HepG2 (cell line): ENCODE results near the gene SAXO1. TPM values are rescaled to one million over a fixed set of nuclear protein-coding genes. Genes with fewer than 3 reads are reported as not detected.

Experiments
- ARID2 ChIP-seq: sonication (generic); formaldehyde crosslinking; IDR thresholded peaks from 2 replicates; pipeline ENCODE4 v1.8.1; 2022; ENCODE audit warnings: mild to moderate bottlenecking, missing genetic modification reagents, borderline replicate concordance
- GZF1 ChIP-seq: sonication (generic); formaldehyde crosslinking; IDR thresholded peaks from 2 replicates; pipeline ENCODE4 v1.5.1; 2020; ENCODE audit warnings: mild to moderate bottlenecking, missing genetic modification reagents
- HBP1 ChIP-seq: IDR thresholded peaks from 2 replicates; pipeline ENCODE4 v1.6.1; 2016; ENCODE audit warnings: low read depth, control low read depth
- JUN ChIP-seq: sonication (generic); formaldehyde crosslinking; IDR thresholded peaks from 2 replicates; pipeline ENCODE4 v1.4.0; 2020; ENCODE audit warnings: mild to moderate bottlenecking, missing genetic modification reagents
- KDM2A ChIP-seq: sonication (generic); formaldehyde crosslinking; IDR thresholded peaks from 2 replicates; pipeline ENCODE4 v1.4.0; 2020; ENCODE audit warnings: low read depth, missing genetic modification reagents, borderline replicate concordance
- PRMT3 ChIP-seq: sonication (generic); formaldehyde crosslinking; IDR thresholded peaks from 2 replicates; pipeline ENCODE4 v1.8.1; 2022; ENCODE audit warnings: low read depth, mild to moderate bottlenecking, moderate library complexity, missing genetic modification reagents, borderline replicate concordance
- SETDB1 ChIP-seq: sonication (generic); formaldehyde crosslinking; IDR thresholded peaks from 2 replicates; pipeline ENCODE4 v1.5.1; 2020; ENCODE audit warnings: missing genetic modification reagents, mild to moderate bottlenecking, borderline replicate concordance
- ZNF562 ChIP-seq: sonication (generic); formaldehyde crosslinking; IDR thresholded peaks from 2 replicates; pipeline ENCODE4 v1.8.0; 2022; ENCODE audit warnings: missing genetic modification reagents, borderline replicate concordance
- ZNF781 ChIP-seq: sonication (generic); formaldehyde crosslinking; IDR thresholded peaks from 2 replicates; pipeline ENCODE4 v1.5.1; 2020; ENCODE audit warnings: borderline replicate concordance, mild to moderate bottlenecking, missing genetic modification reagents; ENCODE audit errors: not compliant biosample characterization
- polyA plus RNA-seq, 8 experiments: library from polyadenylated mRNA; depleted of rRNA in 3 of 8; stranded (reverse) in 7 of 8; unstranded in 1 of 8; fragments of >200 nt; fragmentation: Illumina TruSeq in 4 of 8; extraction: Trizol in 4 of 8; gene quantifications; 2 replicates each; pipeline versions ENCODE4 v1.2.1 to v1.2.3, GENCODE V29; 2011 to 2016; ENCODE audit warnings: low read depth in 4 of 8, missing spikeins in 1 of 8, mixed read lengths in 1 of 8; ENCODE audit not compliant: insufficient read depth in 1 of 8
- total RNA-seq, 5 experiments: library from RNA; depleted of rRNA; stranded (reverse); fragments of >200 nt; fragmentation: Illumina TruSeq; extraction: Trizol; gene quantifications; 2 replicates each; pipeline ENCODE4 v1.2.3, GENCODE V29; 2016; ENCODE audit warnings: low read depth in 1 of 5
- TF ChIP-seq, protein P1 (sequence below): sonication (generic); formaldehyde crosslinking; IDR thresholded peaks from 2 replicates; pipeline ENCODE4 v1.8.1; 2022; ENCODE audit warnings: low read depth, mild to moderate bottlenecking, missing genetic modification reagents

SAXO1 gene
- total and polyA plus RNA-seq, 2 of the 13 experiments (the other 11 are each of a cell fraction or from before 2014, with no cell fraction given), result not detected

DNA sequence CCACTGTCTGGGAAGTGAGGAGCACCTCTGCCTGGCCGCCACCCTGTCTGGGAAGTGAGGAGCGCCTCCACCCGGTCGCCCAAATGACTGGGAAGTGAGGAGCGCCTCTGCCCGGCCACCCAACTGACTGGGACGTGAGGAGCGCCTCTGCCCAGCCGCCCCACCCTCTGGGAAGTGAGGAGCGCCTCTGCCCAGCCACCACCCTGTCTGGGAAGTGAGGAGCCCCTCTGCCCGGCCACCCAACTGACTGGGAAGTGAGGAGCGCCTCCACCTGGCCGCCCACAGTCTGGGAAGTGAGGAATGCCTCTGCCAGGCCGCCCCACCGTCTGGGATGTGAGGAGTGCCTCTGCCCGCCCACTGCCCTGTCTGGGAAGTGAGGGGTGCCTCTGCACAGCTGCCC, 32.9 kb downstream of the SAXO1 start (continued):
- TF ChIP-seq KDM2A (CRISPR knock-in tag), result no peak
- no peak for TF ChIP-seq ZNF781 (CRISPR knock-in tag)
- no peak for TF ChIP-seq ZNF562
- TF ChIP-seq, protein P1, sequence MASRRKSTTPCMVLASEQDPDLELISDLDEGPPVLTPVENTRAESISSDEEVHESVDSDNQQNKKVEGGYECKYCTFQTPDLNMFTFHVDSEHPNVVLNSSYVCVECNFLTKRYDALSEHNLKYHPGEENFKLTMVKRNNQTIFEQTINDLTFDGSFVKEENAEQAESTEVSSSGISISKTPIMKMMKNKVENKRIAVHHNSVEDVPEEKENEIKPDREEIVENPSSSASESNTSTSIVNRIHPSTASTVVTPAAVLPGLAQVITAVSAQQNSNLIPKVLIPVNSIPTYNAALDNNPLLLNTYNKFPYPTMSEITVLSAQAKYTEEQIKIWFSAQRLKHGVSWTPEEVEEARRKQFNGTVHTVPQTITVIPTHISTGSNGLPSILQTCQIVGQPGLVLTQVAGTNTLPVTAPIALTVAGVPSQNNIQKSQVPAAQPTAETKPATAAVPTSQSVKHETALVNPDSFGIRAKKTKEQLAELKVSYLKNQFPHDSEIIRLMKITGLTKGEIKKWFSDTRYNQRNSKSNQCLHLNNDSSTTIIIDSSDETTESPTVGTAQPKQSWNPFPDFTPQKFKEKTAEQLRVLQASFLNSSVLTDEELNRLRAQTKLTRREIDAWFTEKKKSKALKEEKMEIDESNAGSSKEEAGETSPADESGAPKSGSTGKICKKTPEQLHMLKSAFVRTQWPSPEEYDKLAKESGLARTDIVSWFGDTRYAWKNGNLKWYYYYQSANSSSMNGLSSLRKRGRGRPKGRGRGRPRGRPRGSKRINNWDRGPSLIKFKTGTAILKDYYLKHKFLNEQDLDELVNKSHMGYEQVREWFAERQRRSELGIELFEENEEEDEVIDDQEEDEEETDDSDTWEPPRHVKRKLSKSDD, result no peak
- TF ChIP-seq ARID2 (CRISPR knock-in tag), result no peak
- TF ChIP-seq HBP1 (CRISPR knock-in tag), result no peak
- no peak for TF ChIP-seq SETDB1
- no peak for TF ChIP-seq JUN (CRISPR knock-in tag)
- no peak for TF ChIP-seq GZF1 (CRISPR knock-in tag)
- no peak for TF ChIP-seq PRMT3 (CRISPR knock-in tag)
